ENCODE measurements around the gene PLA2G12B. TPM values are rescaled to one million over a fixed set of nuclear protein-coding genes. Genes with fewer than 3 reads are reported as not detected.

PLA2G12B gene
- total RNA-seq, 1 donor from 2014 or later: not detected

- DNase-seq (ENCODE audit: low read depth, low spot score): no peak
Measured at GRCh38 chr10:72890086-72890485, 64.5 kb downstream of the PLA2G12B start.

- no peak for DNase-seq (ENCODE audit: low read depth, low spot score)
Measured at GRCh38 chr10:72889391-72889831, 65.2 kb downstream of the PLA2G12B start.

GRCh38 chr10:72888151-72888638, 66.4 kb downstream of the PLA2G12B start:
- no peak for DNase-seq (ENCODE audit: low read depth, low spot score)

GRCh38 chr10:72887043-72887442, 67.6 kb downstream of the PLA2G12B start:
- peak; percentile 60 for DNase-seq (ENCODE audit: low read depth, low spot score)

DNA sequence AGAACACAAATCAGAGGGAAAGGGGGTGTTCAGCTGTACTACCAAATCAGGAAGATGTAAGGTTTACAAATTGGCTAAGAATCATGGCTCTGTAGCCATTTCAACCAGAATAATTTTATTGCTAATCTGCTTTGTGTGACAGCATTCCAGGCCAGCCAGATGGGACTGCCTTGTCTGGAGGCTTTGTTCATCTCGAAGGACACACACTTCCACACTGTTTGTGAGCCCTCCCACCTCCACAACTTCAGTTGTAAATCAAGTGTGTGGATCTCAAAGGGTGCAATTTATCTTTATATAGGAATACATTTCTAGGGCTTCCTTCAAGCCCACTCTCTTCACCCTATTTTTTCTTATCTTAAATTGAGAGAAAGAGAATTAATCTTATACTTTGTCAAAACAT, 68.0 kb downstream of the PLA2G12B start:
- no peak for DNase-seq (ENCODE audit: low read depth, low spot score)

GRCh38 chr10:72885953-72886352, 68.7 kb downstream of the PLA2G12B start:
- no peak for DNase-seq (ENCODE audit: low read depth, low spot score)

Other genes starting within 250 kb of the PLA2G12B start
- 0.07 TPM in 2 replicates for gene OIT3, start 61.1 kb downstream of the PLA2G12B start, total RNA-seq
- 69.3 and 94.1 TPM in 2 replicates for gene P4HA1, start 142.1 kb upstream of the PLA2G12B start, total RNA-seq
- 1.2 and 1.3 TPM in 2 replicates for gene NUDT13, start 155.6 kb upstream of the PLA2G12B start, total RNA-seq
- 29.9 and 33.3 TPM in 2 replicates for gene ECD, start 213.2 kb upstream of the PLA2G12B start, total RNA-seq
- 27.4 and 32.2 TPM in 2 replicates for gene FAM149B1, start 213.3 kb upstream of the PLA2G12B start, total RNA-seq